ENCODE results near the gene PCDHGA6. TPM values are rescaled to one million over a fixed set of nuclear protein-coding genes. Genes with fewer than 3 reads are reported as not detected.
"Not testable (repeated sequence)": the region's sequence is repeated elsewhere in the genome, so short reads cannot be mapped to it uniquely, and the experiment has no call there.

The PCDHGA6 gene
- total RNA-seq, 1 donor from 2014 or later, result 1.4 TPM

DNA sequence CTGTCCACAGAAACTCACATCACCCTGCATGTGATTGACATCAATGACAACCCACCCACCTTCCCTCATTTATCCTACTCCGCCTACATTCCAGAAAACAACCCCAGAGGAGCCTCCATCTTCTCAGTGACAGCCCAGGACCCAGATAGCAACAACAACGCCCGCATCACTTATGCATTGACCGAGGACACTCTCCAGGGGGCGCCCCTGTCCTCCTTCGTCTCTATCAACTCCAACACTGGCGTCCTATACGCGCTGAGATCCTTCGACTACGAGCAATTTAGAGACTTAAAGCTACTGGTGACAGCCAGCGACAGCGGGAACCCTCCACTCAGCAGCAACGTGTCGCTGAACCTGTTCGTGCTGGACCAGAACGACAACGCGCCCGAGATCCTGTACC, 28.4 kb upstream of the PCDHGA6 start:
- Histone ChIP-seq H4K20me1 (ENCODE audit: low read depth) (no peaks in the 10 kb centered on the region), H3F3A (ENCODE audit: low read depth) (no peaks in the 10 kb centered on the region), H3K4me3 (no peak overlapping the region), H2AFZ (replicated peaks) (no peak overlapping the region), H3K27ac (no peak overlapping the region), H3K4me2 (no peak overlapping the region), H3K36me3 (no peaks in the 10 kb centered on the region), H3K9ac (no peak overlapping the region), H3K27me3 (no peaks in the 10 kb centered on the region), H3K4me1 (no peaks in the 10 kb centered on the region), H3K9me3 (ENCODE audit: low read depth) (peaks cover 10% of the 10 kb centered on the region), H3K79me2 (ENCODE audit: low read depth) (no peaks in the 10 kb centered on the region)
- Mint-ChIP-seq H3K27me3 (ENCODE audit: insufficient read depth, low read depth) (peaks cover 3% of the 10 kb centered on the region), H3K4me3 (no peak overlapping the region), H3K36me3 (peaks cover 4% of the 10 kb centered on the region), H3K9me3 (peaks cover 54% of the 10 kb centered on the region), H3K4me1 (no peaks in the 10 kb centered on the region), H3K27ac (no peak overlapping the region)
- no peak for TF ChIP-seq EZH2 (IDR thresholded peaks at IDR 0.05)
- no peak for TF ChIP-seq EZH2phosphoT487 (IDR thresholded peaks at IDR 0.05)
- TF ChIP-seq, protein P1, sequence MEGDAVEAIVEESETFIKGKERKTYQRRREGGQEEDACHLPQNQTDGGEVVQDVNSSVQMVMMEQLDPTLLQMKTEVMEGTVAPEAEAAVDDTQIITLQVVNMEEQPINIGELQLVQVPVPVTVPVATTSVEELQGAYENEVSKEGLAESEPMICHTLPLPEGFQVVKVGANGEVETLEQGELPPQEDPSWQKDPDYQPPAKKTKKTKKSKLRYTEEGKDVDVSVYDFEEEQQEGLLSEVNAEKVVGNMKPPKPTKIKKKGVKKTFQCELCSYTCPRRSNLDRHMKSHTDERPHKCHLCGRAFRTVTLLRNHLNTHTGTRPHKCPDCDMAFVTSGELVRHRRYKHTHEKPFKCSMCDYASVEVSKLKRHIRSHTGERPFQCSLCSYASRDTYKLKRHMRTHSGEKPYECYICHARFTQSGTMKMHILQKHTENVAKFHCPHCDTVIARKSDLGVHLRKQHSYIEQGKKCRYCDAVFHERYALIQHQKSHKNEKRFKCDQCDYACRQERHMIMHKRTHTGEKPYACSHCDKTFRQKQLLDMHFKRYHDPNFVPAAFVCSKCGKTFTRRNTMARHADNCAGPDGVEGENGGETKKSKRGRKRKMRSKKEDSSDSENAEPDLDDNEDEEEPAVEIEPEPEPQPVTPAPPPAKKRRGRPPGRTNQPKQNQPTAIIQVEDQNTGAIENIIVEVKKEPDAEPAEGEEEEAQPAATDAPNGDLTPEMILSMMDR (IDR thresholded peaks at IDR 0.05), result no peak
- no peak for DNase-seq (ENCODE audit: low spot score)

DNA sequence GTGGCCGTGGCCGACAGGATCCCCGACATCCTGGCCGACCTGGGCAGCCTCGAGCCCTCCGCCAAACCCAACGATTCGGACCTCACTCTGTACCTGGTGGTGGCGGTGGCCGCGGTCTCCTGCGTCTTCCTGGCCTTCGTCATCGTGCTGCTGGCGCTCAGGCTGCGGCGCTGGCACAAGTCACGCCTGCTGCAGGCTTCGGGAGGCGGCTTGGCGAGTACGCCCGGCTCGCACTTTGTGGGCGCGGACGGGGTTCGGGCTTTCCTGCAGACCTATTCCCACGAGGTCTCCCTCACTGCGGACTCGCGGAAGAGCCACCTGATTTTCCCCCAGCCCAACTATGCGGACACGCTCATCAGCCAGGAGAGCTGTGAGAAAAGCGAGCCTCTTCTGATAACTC, 27.7 kb upstream of the PCDHGA6 start:
- H3K36me3 ChIP-seq; H3K79me2 ChIP-seq (ENCODE audit: low read depth); DNase-seq (ENCODE audit: low spot score); H3K4me2 ChIP-seq; H3K9ac ChIP-seq; H3K27ac Mint-ChIP-seq; H3K27ac ChIP-seq; H3K27me3 Mint-ChIP-seq (ENCODE audit: insufficient read depth, low read depth); H3F3A ChIP-seq (ENCODE audit: low read depth); H2AFZ ChIP-seq (replicated peaks); H3K4me1 ChIP-seq; H3K4me1 Mint-ChIP-seq; H3K4me3 ChIP-seq; H3K4me3 Mint-ChIP-seq; H3K27me3 ChIP-seq; H3K36me3 Mint-ChIP-seq; H4K20me1 ChIP-seq (ENCODE audit: low read depth): not testable (repeated sequence)
- H3K9me3 ChIP-seq (ENCODE audit: low read depth), result peaks cover 10% of the 10 kb centered on the region
- peaks cover 60% of the 10 kb centered on the region for H3K9me3 Mint-ChIP-seq

DNA sequence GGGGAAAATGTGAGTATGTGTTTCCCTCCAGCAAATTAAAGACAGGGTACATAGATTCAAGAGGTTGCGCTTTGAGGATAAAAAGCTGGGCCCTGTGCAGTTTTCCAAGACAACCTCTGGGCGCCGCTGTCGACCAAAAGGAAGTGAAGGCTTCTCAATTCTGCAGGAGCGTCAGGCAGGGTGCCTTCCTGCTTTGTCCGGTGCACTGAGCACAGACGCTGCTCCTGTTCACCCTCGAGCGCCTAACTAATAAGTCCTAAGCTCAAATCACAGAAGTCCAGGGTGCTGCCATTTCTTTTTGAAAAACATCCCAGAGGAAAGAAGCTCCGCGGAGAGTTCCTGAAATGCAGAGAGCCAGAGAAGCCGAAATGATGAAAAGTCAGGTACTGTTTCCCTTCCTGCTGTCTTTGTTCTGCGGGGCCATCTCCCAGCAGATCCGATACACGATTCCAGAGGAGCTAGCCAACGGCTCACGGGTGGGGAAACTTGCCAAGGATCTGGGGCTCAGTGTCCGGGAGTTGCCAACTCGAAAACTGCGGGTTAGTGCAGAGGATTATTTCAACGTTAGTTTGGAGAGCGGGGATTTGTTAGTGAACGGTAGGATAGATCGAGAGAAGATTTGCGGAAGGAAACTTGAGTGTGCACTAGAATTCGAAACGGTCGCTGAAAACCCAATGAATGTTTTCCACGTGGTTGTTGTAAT, 23.6 kb upstream of the PCDHGA6 start, which contains the start of gene PCDHGB1:
Gene PCDHGB1, plus strand, starts transcription at position 183 of the 703 bp plus-strand sequence. Its CDS starts 162 bp downstream, at position 345.
- Histone ChIP-seq H3F3A (ENCODE audit: low read depth) (no peaks in the 10 kb centered on the region), H3K4me3 (peak within 1 kb of the TSS; percentile 0), H3K4me1 (no peaks in the 10 kb centered on the region), H3K36me3 (no peaks in the 10 kb centered on the region), H3K9me3 (ENCODE audit: low read depth) (peaks cover 5% of the 10 kb centered on the region), H3K27ac (no peak within 1 kb of the TSS), H3K27me3 (no peaks in the 10 kb centered on the region), H3K79me2 (ENCODE audit: low read depth) (no peaks in the 10 kb centered on the region), H3K9ac (no peak within 1 kb of the TSS), H4K20me1 (ENCODE audit: low read depth) (no peaks in the 10 kb centered on the region), H3K4me2 (peak within 1 kb of the TSS; percentile 42), H2AFZ (replicated peaks) (peak within 1 kb of the TSS; percentile 99)
- Mint-ChIP-seq H3K4me1 (no peaks in the 10 kb centered on the region), H3K9me3 (peaks cover 53% of the 10 kb centered on the region), H3K4me3 (no peak within 1 kb of the TSS), H3K27ac (no peak within 1 kb of the TSS), H3K36me3 (peaks cover 9% of the 10 kb centered on the region), H3K27me3 (ENCODE audit: insufficient read depth, low read depth) (no peaks in the 10 kb centered on the region)
- peak; percentile 76 for DNase-seq (ENCODE audit: low spot score)
- TF ChIP-seq EZH2phosphoT487 (IDR thresholded peaks at IDR 0.05) (no peak), EZH2 (IDR thresholded peaks at IDR 0.05) (no peak)
- TF ChIP-seq, protein P1 (IDR thresholded peaks at IDR 0.05), result peak; percentile 63

DNA sequence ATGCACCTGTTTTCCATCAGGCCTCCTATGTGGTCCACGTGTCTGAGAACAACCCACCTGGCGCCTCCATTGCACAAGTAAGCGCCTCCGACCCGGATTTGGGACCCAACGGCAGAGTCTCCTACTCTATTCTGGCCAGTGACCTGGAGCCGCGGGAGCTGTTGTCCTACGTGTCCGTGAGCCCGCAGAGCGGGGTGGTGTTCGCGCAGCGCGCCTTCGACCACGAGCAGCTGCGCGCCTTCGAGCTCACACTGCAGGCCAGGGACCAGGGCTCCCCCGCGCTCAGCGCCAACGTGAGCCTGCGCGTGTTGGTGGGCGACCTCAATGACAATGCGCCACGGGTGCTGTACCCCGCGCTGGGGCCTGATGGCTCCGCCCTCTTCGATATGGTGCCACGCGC, 22.1 kb upstream of the PCDHGA6 start:
- H3K27ac Mint-ChIP-seq, result no peak overlapping the region
- Histone ChIP-seq H3K4me1 (no peaks in the 10 kb centered on the region), H3K9ac (no peak overlapping the region), H3K4me2 (no peak overlapping the region), H3F3A (ENCODE audit: low read depth) (no peaks in the 10 kb centered on the region), H3K79me2 (ENCODE audit: low read depth) (no peaks in the 10 kb centered on the region), H3K27ac (no peak overlapping the region), H3K9me3 (ENCODE audit: low read depth) (peaks cover 5% of the 10 kb centered on the region), H3K27me3 (no peaks in the 10 kb centered on the region), H3K4me3 (no peak overlapping the region), H2AFZ (replicated peaks) (no peak overlapping the region), H3K36me3 (no peaks in the 10 kb centered on the region), H4K20me1 (ENCODE audit: low read depth) (no peaks in the 10 kb centered on the region)
- no peaks in the 10 kb centered on the region for H3K4me1 Mint-ChIP-seq
- TF ChIP-seq EZH2phosphoT487 (IDR thresholded peaks at IDR 0.05), result no peak
- TF ChIP-seq EZH2 (IDR thresholded peaks at IDR 0.05), result no peak
- TF ChIP-seq, protein P1 (IDR thresholded peaks at IDR 0.05), result no peak
- peaks cover 5% of the 10 kb centered on the region for H3K36me3 Mint-ChIP-seq
- DNase-seq (ENCODE audit: low spot score), result no peak
- peaks cover 2% of the 10 kb centered on the region for H3K27me3 Mint-ChIP-seq (ENCODE audit: insufficient read depth, low read depth)
- no peak overlapping the region for H3K4me3 Mint-ChIP-seq
- H3K9me3 Mint-ChIP-seq, result peaks cover 56% of the 10 kb centered on the region

Data from neural progenitor cell (in vitro differentiated cells).